Endothelial cell (in vitro differentiated cells): ENCODE data around the gene GRID1. TPM values are rescaled to one million over a fixed set of nuclear protein-coding genes. Genes with fewer than 3 reads are reported as not detected.

Experiments
- DNase-seq: peaks from one replicate; pipeline ENCODE4 v3.0.0; 2021; ENCODE audit warnings: low spot score
- H3K27ac Mint-ChIP-seq: one replicate; pipeline ENCODE4 v1.8.0; 2021; ENCODE audit warnings: mixed read lengths, inconsistent platforms; ENCODE audit not compliant: unreplicated experiment
- H3K27me3 Mint-ChIP-seq: one replicate; pipeline ENCODE4 v1.8.0; 2021; ENCODE audit warnings: mild to moderate bottlenecking, moderate library complexity, mixed read lengths, inconsistent platforms; ENCODE audit not compliant: unreplicated experiment
- H3K36me3 Mint-ChIP-seq: one replicate; pipeline ENCODE4 v1.8.0; 2021; ENCODE audit warnings: mild to moderate bottlenecking, low read depth, mixed read lengths, inconsistent platforms; ENCODE audit not compliant: unreplicated experiment
- H3K4me1 Mint-ChIP-seq: one replicate; pipeline ENCODE4 v1.8.0; 2021; ENCODE audit warnings: mild to moderate bottlenecking, mixed read lengths, inconsistent platforms; ENCODE audit not compliant: unreplicated experiment
- H3K4me3 Mint-ChIP-seq: one replicate; pipeline ENCODE4 v1.8.0; 2021; ENCODE audit warnings: mild to moderate bottlenecking, mixed read lengths, inconsistent platforms; ENCODE audit not compliant: unreplicated experiment
- H3K9me3 Mint-ChIP-seq: one replicate; pipeline ENCODE4 v1.8.0; 2021; ENCODE audit warnings: mixed read lengths, inconsistent platforms; ENCODE audit not compliant: unreplicated experiment
- CTCF ChIP-seq: fragments of 200-600 bp; sonication (generic); IDR thresholded peaks from one replicate; pipeline ENCODE4 v1.5.0; 2021; ENCODE audit warnings: antibody characterized with exemption; ENCODE audit not compliant: unreplicated experiment
- total RNA-seq: library from RNA; stranded (reverse); fragmentation: NEBNext Ultra II Directional; extraction: Animal tissue kit (Norgen Biotek cat#: 25700); gene quantifications from one replicate; pipeline ENCODE4 v1.2.1, GENCODE V29; 2021; ENCODE audit not compliant: unreplicated experiment

Gene GRID1
- total RNA-seq, 1 donor from 2014 or later: 0.26 TPM

- H3K9me3 Mint-ChIP-seq: no peaks in the 10 kb centered on the region
- H3K27ac Mint-ChIP-seq: no peak overlapping the region
- DNase-seq: no peak
- peaks cover 8% of the 10 kb centered on the region for H3K27me3 Mint-ChIP-seq
- no peak for TF ChIP-seq CTCF
- H3K36me3 Mint-ChIP-seq: no peaks in the 10 kb centered on the region
- no peak overlapping the region for H3K4me3 Mint-ChIP-seq
- no peaks in the 10 kb centered on the region for H3K4me1 Mint-ChIP-seq
Observed at GRCh38 chr10:86211691-86212390, 154.8 kb downstream of the GRID1 start.

- Mint-ChIP-seq H3K4me3 (no peak overlapping the region), H3K27ac (no peak overlapping the region), H3K4me1 (no peaks in the 10 kb centered on the region), H3K27me3 (peaks cover 3% of the 10 kb centered on the region), H3K9me3 (no peaks in the 10 kb centered on the region), H3K36me3 (no peaks in the 10 kb centered on the region)
- no peak for DNase-seq
- TF ChIP-seq CTCF: no peak
Observed at GRCh38 chr10:86210416-86210815, 156.2 kb downstream of the GRID1 start.

- no peak for DNase-seq
- H3K36me3 Mint-ChIP-seq: no peaks in the 10 kb centered on the region
- no peak for TF ChIP-seq CTCF
- H3K4me1 Mint-ChIP-seq: no peaks in the 10 kb centered on the region
- H3K9me3 Mint-ChIP-seq: no peaks in the 10 kb centered on the region
- peaks cover 2% of the 10 kb centered on the region for H3K27me3 Mint-ChIP-seq
- H3K4me3 Mint-ChIP-seq: no peak overlapping the region
- no peak overlapping the region for H3K27ac Mint-ChIP-seq
Observed at GRCh38 chr10:86209726-86210125, 156.9 kb downstream of the GRID1 start.

- H3K27me3 Mint-ChIP-seq: peaks cover 2% of the 10 kb centered on the region
Observed at GRCh38 chr10:86207226-86207625, 159.4 kb downstream of the GRID1 start.

GRCh38 chr10:86206240-86206579, 160.4 kb downstream of the GRID1 start:
- no peak for DNase-seq
- Mint-ChIP-seq H3K9me3 (no peaks in the 10 kb centered on the region), H3K27me3 (peaks cover 2% of the 10 kb centered on the region), H3K4me3 (no peak overlapping the region), H3K27ac (no peak overlapping the region), H3K36me3 (no peaks in the 10 kb centered on the region), H3K4me1 (no peaks in the 10 kb centered on the region)
- no peak for TF ChIP-seq CTCF

More at GRCh38 chr10:86207226-86207625, 159.4 kb downstream of the GRID1 start:
- H3K36me3 Mint-ChIP-seq: no peaks in the 10 kb centered on the region
- no peak overlapping the region for H3K4me3 Mint-ChIP-seq
- no peak overlapping the region for H3K27ac Mint-ChIP-seq
- H3K4me1 Mint-ChIP-seq: no peaks in the 10 kb centered on the region
- no peak for TF ChIP-seq CTCF
- no peak for DNase-seq
- H3K9me3 Mint-ChIP-seq: no peaks in the 10 kb centered on the region
